SKM-1 treated with dmso at 0.1 percent for 144 hours (cell line): Measurements from ENCODE around the gene GDI1.
"Not testable (repeated sequence)": the region's sequence is repeated elsewhere in the genome, so short reads cannot be mapped to it uniquely, and the experiment has no call there.

Experiments
- DNase-seq: peaks from one replicate; lab custom pipeline; 2025; ENCODE audit not compliant: unreplicated experiment; lab: John Stamatoyannopoulos, UW

The GDI1 gene

DNA sequence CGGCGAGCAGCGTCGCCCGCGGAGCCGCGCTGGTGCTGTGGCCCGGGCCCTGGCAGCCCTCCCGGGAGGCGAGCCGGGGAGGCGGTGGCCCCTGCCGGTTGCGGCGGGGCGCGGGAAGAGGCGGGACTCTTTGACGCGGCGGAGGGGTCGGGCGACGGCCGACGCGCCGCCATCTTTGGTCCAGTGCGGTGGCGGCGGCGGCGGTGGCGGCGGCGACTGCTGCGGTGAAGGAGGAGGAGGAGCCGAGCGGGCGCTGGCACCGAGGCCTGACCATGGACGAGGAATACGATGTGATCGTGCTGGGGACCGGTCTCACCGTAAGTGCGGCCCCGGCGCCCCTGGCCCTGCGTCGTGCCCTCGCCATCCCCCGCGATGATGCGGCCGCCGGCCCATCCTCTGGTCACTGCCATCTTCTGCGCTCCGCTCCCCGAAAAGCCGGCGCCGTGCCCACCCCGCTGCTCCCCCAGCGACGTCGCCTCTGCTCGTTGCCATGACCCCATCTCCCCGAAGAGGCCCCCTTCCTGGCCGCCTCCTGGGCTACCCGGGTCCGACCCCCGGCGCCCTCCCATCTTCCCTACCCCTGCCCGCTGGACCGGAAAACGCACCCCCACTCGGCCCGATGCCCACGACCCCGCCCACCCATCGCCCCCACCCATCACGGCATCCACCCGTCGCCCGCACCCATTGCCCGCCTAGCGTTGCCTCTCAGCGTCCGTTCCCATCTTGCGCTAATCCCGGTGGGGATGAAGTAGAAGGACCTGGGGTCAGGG, at the start of gene GDI1:
Gene GDI1, plus strand, starts transcription at position 172 of the 770 bp plus-strand sequence. Its CDS starts 101 bp downstream, at position 273.
- DNase-seq = no peak

- DNase-seq = not testable (repeated sequence)
Observed at GRCh38 chrX:154388094-154388493, 48.9 kb upstream of the GDI1 start.

DNA sequence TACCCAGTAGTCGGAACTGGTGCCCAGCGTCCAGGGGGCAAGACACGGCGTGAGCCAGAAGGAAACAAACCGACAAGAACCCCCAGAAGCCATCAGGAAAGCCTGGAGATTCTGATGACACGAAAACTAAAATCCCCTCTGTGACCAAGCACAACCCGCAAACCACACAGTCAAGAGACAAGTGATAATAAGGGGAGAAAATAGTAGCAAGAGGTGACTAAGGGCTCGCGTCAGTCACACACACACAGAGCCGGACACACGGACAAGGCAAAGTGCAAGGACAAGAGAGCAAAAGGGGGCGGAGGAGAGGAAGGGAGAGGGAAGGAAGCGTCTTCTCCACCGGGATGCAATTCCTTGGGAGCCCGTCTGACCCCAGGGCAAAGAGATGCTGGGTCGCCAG, 48.3 kb upstream of the GDI1 start:
- not testable (repeated sequence) for DNase-seq

- DNase-seq = not testable (repeated sequence)
Observed at GRCh38 chrX:154389812-154390747, 46.9 kb upstream of the GDI1 start.

DNA sequence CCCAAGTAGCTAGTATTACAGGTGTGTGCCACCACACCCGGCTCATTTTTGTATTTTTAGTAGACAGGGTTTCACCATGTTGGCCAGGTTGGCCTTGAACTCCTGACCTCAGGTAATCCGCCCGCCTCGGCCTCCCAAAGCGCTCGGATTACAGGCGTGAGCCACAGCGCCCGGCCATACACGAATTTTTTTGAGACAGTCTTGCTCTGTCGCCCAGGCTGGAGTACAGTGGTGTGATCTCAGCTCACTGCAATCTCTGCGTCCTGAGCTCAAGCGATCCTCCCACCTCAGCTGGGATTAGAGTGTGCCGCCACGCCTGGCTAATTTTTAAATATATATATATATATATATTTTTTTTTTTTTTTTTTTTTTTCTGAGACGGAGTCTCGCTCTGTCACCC, 40.6 kb upstream of the GDI1 start:
- not testable (repeated sequence) for DNase-seq

DNA sequence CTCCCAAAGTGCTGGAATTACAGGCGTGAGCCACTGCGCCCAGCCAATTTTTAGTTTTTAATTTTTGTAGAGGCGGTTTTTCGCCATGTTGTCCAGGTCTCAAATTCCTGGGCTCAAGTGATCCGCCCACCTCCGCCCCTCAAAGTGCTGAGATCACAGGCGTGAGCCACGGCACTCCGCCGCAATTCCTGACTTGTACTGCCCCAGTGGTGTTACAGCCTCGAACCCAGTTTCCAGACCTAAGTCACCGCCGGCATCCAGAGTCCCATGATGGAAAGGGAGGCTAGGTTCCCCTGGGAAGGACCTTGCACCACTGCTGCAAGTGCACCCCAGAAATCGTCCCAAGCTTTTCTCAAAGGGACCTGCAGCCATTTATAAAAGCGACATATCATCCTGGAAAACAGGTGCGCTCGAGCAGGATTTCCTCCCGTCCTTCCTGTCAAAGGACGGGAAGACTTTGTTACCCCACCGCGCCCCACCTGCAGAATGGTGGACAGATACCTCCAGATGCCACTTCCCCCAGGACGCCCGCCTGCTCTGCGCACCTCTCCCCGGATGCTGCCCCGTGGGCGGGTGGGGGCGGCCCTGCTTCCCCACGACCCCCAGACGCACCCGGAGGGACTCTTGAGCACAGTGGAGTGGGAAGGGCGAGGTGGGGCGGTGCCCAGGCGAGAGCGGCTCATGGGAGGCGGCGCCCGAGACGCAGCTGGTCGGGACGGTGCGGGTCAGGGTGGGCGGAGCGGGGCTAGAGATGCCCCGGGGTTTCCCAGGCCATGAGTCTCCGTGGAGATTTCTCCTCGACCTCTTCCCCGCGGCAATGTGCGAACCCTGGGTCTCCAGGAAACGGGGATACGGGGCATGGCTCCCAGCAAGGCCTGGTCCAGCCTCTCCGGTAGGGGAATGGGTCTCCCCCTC, 39.7 kb upstream of the GDI1 start:
- no peak for DNase-seq

- peak; percentile 79 for DNase-seq
Observed at GRCh38 chrX:154397888-154398667, 38.9 kb upstream of the GDI1 start, which contains the start of gene RPL10. RPL10 (plus strand) TSS chrX:154398377; CDS start chrX:154398520, 143 bp downstream.

- DNase-seq = peak; percentile 38
Observed at GRCh38 chrX:154398668-154399526, 38.1 kb upstream of the GDI1 start.

- DNase-seq = no peak
Observed at GRCh38 chrX:154399527-154400368, 37.2 kb upstream of the GDI1 start.

DNA sequence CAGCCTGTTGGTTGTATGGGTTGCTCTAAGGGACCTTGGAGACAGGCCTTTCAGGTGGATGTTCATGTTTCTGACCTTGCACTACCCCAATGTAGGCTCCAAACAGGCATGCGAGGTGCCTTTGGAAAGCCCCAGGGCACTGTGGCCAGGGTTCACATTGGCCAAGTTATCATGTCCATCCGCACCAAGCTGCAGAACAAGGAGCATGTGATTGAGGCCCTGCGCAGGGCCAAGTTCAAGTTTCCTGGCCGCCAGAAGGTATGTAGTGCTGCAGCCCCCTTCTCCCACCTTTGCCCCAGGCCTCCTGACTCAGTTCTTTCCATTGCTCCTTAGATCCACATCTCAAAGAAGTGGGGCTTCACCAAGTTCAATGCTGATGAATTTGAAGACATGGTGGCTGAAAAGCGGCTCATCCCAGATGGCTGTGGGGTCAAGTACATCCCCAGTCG, 36.6 kb upstream of the GDI1 start:
- DNase-seq = not testable (repeated sequence)

GRCh38 chrX:154401045-154401799, 35.7 kb upstream of the GDI1 start:
- DNase-seq = no peak

DNA sequence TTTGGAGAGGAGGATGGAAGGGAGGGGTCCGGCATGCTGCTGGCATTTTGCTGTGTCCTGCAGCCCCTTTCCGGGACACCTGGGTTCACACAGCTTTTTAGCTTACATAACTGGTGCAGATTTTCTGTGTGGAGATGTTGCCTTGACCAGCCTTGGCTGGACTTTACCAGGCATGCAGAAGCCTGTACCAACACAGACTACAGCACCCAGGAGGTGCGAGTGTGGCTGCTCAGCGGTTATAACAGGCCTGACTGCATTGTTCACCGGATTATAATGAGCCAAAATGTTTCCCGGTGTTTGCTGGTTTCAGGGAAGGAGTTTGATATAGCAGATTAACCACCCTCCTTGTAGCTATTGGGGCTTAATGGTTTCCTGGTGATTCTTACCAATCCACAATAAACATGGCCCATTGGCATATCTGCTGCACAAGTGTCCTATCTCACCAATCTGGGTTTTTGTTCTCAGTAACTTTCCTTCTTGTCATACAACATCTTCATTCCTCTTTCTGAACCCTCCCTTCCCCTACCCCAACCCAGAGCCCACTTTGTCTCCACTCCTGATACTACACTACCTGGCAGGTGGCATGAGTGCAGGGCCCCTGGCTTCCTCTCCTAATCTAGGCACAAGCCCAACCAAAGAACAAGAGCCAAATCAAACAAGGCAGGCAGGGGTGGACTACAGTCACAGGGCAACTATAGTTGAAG, 34.9 kb upstream of the GDI1 start:
- no peak for DNase-seq

DNA sequence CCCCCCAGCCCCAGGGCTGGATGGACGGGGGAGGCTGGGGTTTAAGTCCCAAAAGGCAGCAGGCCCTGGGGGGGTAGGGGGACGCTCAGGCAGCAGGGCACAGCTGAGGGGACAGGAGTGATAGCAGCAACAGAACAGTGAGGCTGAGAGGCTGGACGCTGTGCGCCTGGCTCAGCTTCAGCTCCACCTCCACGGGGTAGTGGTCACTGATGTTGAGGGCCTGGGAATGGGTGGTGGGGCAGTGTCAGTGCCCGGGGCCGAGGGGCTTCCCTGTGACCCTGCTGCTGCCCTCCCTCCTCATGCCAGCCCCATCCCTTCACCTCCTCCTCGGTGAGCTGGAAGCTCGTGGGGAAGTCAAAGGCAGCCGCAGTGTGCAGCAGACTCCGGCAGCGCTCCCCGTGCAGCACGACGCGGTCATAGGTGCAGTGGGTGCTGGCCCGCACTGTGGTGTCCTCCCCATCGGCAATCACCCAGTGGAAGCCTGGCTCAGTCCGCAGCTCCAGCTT, 34.3 kb upstream of the GDI1 start:
- no peak for DNase-seq

GRCh38 chrX:154403192-154403591, 33.8 kb upstream of the GDI1 start:
- no peak for DNase-seq

DNA sequence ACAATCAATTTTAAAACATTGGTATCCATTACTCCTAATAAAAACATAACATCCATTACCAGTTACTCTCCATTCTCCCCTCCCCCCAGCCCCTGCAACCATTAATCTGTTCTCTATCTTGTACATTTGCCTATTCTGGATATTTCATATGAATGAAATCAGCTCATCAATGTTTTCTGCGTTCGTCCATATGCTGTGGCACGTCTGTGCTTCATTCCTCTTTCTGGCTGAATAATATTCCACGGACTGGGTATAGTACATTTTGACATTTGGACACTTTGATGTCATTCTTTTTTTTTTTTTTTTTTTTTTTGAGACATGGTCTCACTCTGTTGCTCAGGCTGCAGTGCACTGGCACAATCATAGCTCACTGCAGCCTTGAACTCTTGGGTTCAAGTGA, 33.1 kb upstream of the GDI1 start:
- no peak for DNase-seq

- no peak for DNase-seq
Observed at GRCh38 chrX:154404625-154405192, 32.2 kb upstream of the GDI1 start.
